A375 (cell line): ENCODE measurements around the gene GAR1. TPM values are rescaled to one million over a fixed set of nuclear protein-coding genes. Genes with fewer than 3 reads are reported as not detected.

Experiments used
- total RNA-seq: library from RNA; depleted of rRNA; stranded (reverse); fragments of >200 nt; shearing (Covaris generic); gene quantifications from 2 replicates; pipeline ENCODE4 v1.2.3, GENCODE V29; 2014; rRNA removed

Gene GAR1
- total RNA-seq: 26.4 and 30.1 TPM in 2 replicates

GRCh38 chr4:109815151-109816081 is at the start of gene GAR1:
GAR1 (plus strand) TSS chr4:109815762; CDS start chr4:109816165, 403 bp downstream.

GRCh38 chr4:109801895-109802319 is 13.7 kb upstream of the GAR1 start, which contains the start of gene CFI:
CFI (minus strand) TSS chr4:109801999; CDS start chr4:109801971, 28 bp downstream.

GRCh38 chr4:109827672-109828071 is 12.1 kb downstream of the GAR1 start, which contains the start of gene RRH:
RRH (plus strand) TSS chr4:109827972; CDS start chr4:109828028, 56 bp downstream.

GRCh38 chr4:109847896-109848442 is 32.4 kb downstream of the GAR1 start, which contains the start of gene LRIT3:
LRIT3 (plus strand) TSS chr4:109848107; CDS start chr4:109848202, 95 bp downstream.

Other genes with a start within 250 kb of the GAR1 start
- 6.3 and 13.9 TPM in 2 replicates for gene CASP6, start 112.3 kb upstream of the GAR1 start, total RNA-seq
- 7.2 and 9.9 TPM in 2 replicates for gene PLA2G12A, start 85.7 kb upstream of the GAR1 start, total RNA-seq
- 9.8 and 11.4 TPM in 2 replicates for gene CFI, start 13.8 kb upstream of the GAR1 start, total RNA-seq
- gene RRH, start 12.2 kb downstream of the GAR1 start, total RNA-seq: not detected in 2 replicates
- gene LRIT3, start 32.3 kb downstream of the GAR1 start, total RNA-seq: 0.13 TPM in 1 of 2 replicates, not detected in the other
- 0.24 and 0.57 TPM in 2 replicates for gene EGF, start 97.1 kb downstream of the GAR1 start, total RNA-seq